HG03196 (cell line): Measurements from ENCODE around the gene TMEM255B.
"Not testable (repeated sequence)": the region's sequence is repeated elsewhere in the genome, so short reads cannot be mapped to it uniquely, and the experiment has no call there.

Experiments used
- ATAC-seq: cut with Tn5 transposase; IDR thresholded peaks from one replicate; pipeline ENCODE4 v1.9.1; 2021; ENCODE audit not compliant: unreplicated experiment

TMEM255B gene

GRCh38 chr13:113815151-113816058, 56.4 kb downstream of the TMEM255B start:
- no peak for ATAC-seq

- ATAC-seq: no peak
Measured at GRCh38 chr13:113816254-113816929, 57.4 kb downstream of the TMEM255B start.

- no peak for ATAC-seq
Measured at GRCh38 chr13:113816946-113817859, 58.2 kb downstream of the TMEM255B start.

GRCh38 chr13:113817860-113818691, 59.0 kb downstream of the TMEM255B start:
- no peak for ATAC-seq

GRCh38 chr13:113818700-113819295, 59.8 kb downstream of the TMEM255B start:
- ATAC-seq: no peak

- ATAC-seq: no peak
Measured at GRCh38 chr13:113819341-113819730, 60.3 kb downstream of the TMEM255B start.

- ATAC-seq: no peak
Measured at GRCh38 chr13:113819731-113820715, 61.0 kb downstream of the TMEM255B start.

- ATAC-seq: no peak
Measured at GRCh38 chr13:113820813-113821651, 62.0 kb downstream of the TMEM255B start.

GRCh38 chr13:113821847-113822246, 62.8 kb downstream of the TMEM255B start:
- no peak for ATAC-seq

GRCh38 chr13:113822266-113822665, 63.2 kb downstream of the TMEM255B start:
- no peak for ATAC-seq

GRCh38 chr13:113822956-113823744, 64.1 kb downstream of the TMEM255B start:
- no peak for ATAC-seq

- no peak for ATAC-seq
Measured at GRCh38 chr13:113823771-113824170, 64.7 kb downstream of the TMEM255B start.

- no peak for ATAC-seq
Measured at GRCh38 chr13:113825841-113826240, 66.8 kb downstream of the TMEM255B start.

- ATAC-seq: not testable (repeated sequence)
Measured at GRCh38 chr13:113826446-113826845, 67.4 kb downstream of the TMEM255B start.

- ATAC-seq: no peak
Measured at GRCh38 chr13:113827021-113827420, 68.0 kb downstream of the TMEM255B start.

GRCh38 chr13:113828282-113828825, 69.3 kb downstream of the TMEM255B start:
- ATAC-seq: no peak
